SK-N-SH (cell line): ENCODE results near the gene MNDA. TPM values are rescaled to one million over a fixed set of nuclear protein-coding genes. Genes with fewer than 3 reads are reported as not detected.

Experiments
- CTCF ChIA-PET: fragments of 300-600, 350-600 bp; formaldehyde crosslinking; extraction: SDS; loops from one replicate; lab custom pipeline; 2021; lab: Yijun Ruan, JAX
- POLR2A ChIA-PET: fragments of 350-600 bp; sonication (Branson Sonifier 250); formaldehyde crosslinking; extraction: SDS; loops from one replicate; lab custom pipeline; 2020; ENCODE audit warnings: antibody characterized with exemption, inconsistent platforms; lab: Yijun Ruan, JAX
- DNase-seq: peaks from one replicate; pipeline ENCODE4 v3.0.0; 2012
- H2AFZ ChIP-seq: fragments of 200-600 bp; sonication (generic); 2 replicates; pipeline ENCODE4 v1.8.1; 2016; ENCODE audit warnings: antibody characterized with exemption, mild to moderate bottlenecking, low read depth
- H3F3A ChIP-seq: fragments of 200-600 bp; sonication (generic); replicated peaks from 2 replicates; pipeline ENCODE3; 2016; ENCODE audit warnings: antibody characterized with exemption, mild to moderate bottlenecking; ENCODE audit not compliant: insufficient read depth
- H3K27ac ChIP-seq, 2 experiments: fragments of 200-500 bp in 1 of 2; fragments of 200-600 bp in 1 of 2; sonication (Bioruptor generic) in 1 of 2; sonication (generic), shearing (Covaris generic) in 1 of 2; 2 replicates each; pipeline versions ENCODE4 v1.5.1 to v1.6.1; 2014 to 2016; ENCODE audit warnings: low read depth in 2 of 2, inconsistent platforms in 1 of 2, low read length in 1 of 2, mild to moderate bottlenecking in 1 of 2, mixed read lengths in 1 of 2
- H3K27me3 ChIP-seq: fragments of 200-600 bp; sonication (generic), shearing (Covaris generic); 2 replicates; pipeline ENCODE4 v1.6.1; 2016; ENCODE audit warnings: mixed run types; ENCODE audit not compliant: insufficient read depth
- H3K36me3 ChIP-seq, 2 experiments: fragments of 200-500 bp in 1 of 2; fragments of 200-600 bp in 1 of 2; sonication (Bioruptor generic) in 1 of 2; sonication (generic) in 1 of 2; replicated peaks in 1 of 2; 2 replicates each; pipeline versions ENCODE3 to v1.5.1; 2014 to 2016; ENCODE audit warnings: low read length in 1 of 2, mild to moderate bottlenecking in 1 of 2; ENCODE audit not compliant: insufficient read depth in 2 of 2, control insufficient read depth in 1 of 2
- H3K4me1 ChIP-seq, 2 experiments: fragments of 200-500 bp in 1 of 2; fragments of 200-600 bp in 1 of 2; sonication (Bioruptor generic) in 1 of 2; sonication (generic), shearing (Covaris generic) in 1 of 2; 2 replicates each; pipeline versions ENCODE4 v1.5.1 to v1.6.1; 2014 to 2016; ENCODE audit warnings: low read depth in 1 of 2, low read length in 1 of 2, mixed run types in 1 of 2; ENCODE audit not compliant: insufficient read depth in 2 of 2, control insufficient read depth in 1 of 2
- H3K4me2 ChIP-seq: fragments of 200-600 bp; sonication (generic), shearing (Covaris generic); 2 replicates; pipeline ENCODE4 v1.6.1; 2017; ENCODE audit warnings: mixed run types
- H3K4me3 ChIP-seq, 2 experiments: fragments of 200-500 bp in 1 of 2; fragments of 200-600 bp in 1 of 2; sonication (Bioruptor generic) in 1 of 2; sonication (generic), shearing (Covaris generic) in 1 of 2; 2 replicates each; pipeline versions ENCODE4 v1.5.1 to v1.8.1; 2014 to 2016; ENCODE audit warnings: low read depth in 2 of 2, inconsistent platforms in 1 of 2, low read length in 1 of 2, mild to moderate bottlenecking in 1 of 2, mixed read lengths in 1 of 2, moderate library complexity in 1 of 2
- H3K79me2 ChIP-seq: fragments of 200-600 bp; sonication (generic); 2 replicates; pipeline ENCODE4 v1.8.1; 2017; ENCODE audit warnings: mild to moderate bottlenecking; ENCODE audit not compliant: insufficient read depth
- H3K9ac ChIP-seq: fragments of 200-600 bp; sonication (generic); 2 replicates; pipeline ENCODE4 v1.6.1; 2017; ENCODE audit warnings: mixed run types
- H3K9me2 ChIP-seq: fragments of 200-600 bp; sonication (generic); 2 replicates; pipeline ENCODE4 v1.6.1; 2017; ENCODE audit warnings: mixed run types
- H3K9me3 ChIP-seq: fragments of 200-600 bp; sonication (generic); 2 replicates; pipeline ENCODE4 v1.6.1; 2017; ENCODE audit warnings: mixed run types, mild to moderate bottlenecking, moderate library complexity
- H4K20me1 ChIP-seq: fragments of 200-600 bp; sonication (generic); 2 replicates; pipeline ENCODE4 v1.6.1; 2017; ENCODE audit warnings: mild to moderate bottlenecking, mixed run types; ENCODE audit not compliant: insufficient read depth
- EP300 ChIP-seq, 2 experiments: IDR thresholded peaks; 2 replicates each; pipeline versions ENCODE4 v1.4.0 to v1.6.1; 2012; ENCODE audit warnings: borderline replicate concordance in 1 of 2, low read depth in 1 of 2, low read length in 1 of 2
- FOSL2 ChIP-seq: IDR thresholded peaks from 2 replicates; pipeline ENCODE4 v1.4.0; 2012; ENCODE audit warnings: low read depth, mild to moderate bottlenecking, moderate library complexity, borderline replicate concordance
- FOXJ3 ChIP-seq: sonication (generic); formaldehyde crosslinking; IDR thresholded peaks from 2 replicates; pipeline ENCODE4 v1.5.1; 2020; ENCODE audit warnings: mild to moderate bottlenecking, missing genetic modification reagents
- FOXM1 ChIP-seq: IDR thresholded peaks from 2 replicates; pipeline ENCODE4 v1.4.0; 2012; ENCODE audit warnings: low read depth, mild to moderate bottlenecking
- GABPA ChIP-seq: IDR thresholded peaks from 2 replicates; pipeline ENCODE4 v1.4.0; 2012; ENCODE audit warnings: low read depth, mild to moderate bottlenecking
- GATA2 ChIP-seq: sonication (generic); formaldehyde crosslinking; IDR thresholded peaks from 2 replicates; pipeline ENCODE4 v1.5.0; 2020; ENCODE audit warnings: mild to moderate bottlenecking, missing genetic modification reagents
- MEF2A ChIP-seq: IDR thresholded peaks from 2 replicates; pipeline ENCODE4 v1.4.0; 2012; ENCODE audit warnings: low read depth, borderline replicate concordance
- RCOR1 ChIP-seq: fragments of 150-350 bp; IDR thresholded peaks from 2 replicates; pipeline ENCODE4 v1.6.1; 2017; ENCODE audit warnings: antibody characterized with exemption, low read length
- RFX5 ChIP-seq: IDR thresholded peaks from 2 replicates; pipeline ENCODE4 v1.6.1; 2012; ENCODE audit warnings: mild to moderate bottlenecking, improper control_type of control experiment, low read length
- RXRA ChIP-seq: IDR thresholded peaks from 2 replicates; pipeline ENCODE4 v1.4.0; 2012; ENCODE audit warnings: low read depth, mild to moderate bottlenecking, borderline replicate concordance
- SIN3A ChIP-seq: IDR thresholded peaks from 2 replicates; pipeline ENCODE4 v1.6.1; 2012; ENCODE audit warnings: low read depth, mild to moderate bottlenecking, low read length, moderate library complexity, borderline replicate concordance
- TAF1 ChIP-seq: IDR thresholded peaks from 2 replicates; pipeline ENCODE4 v1.6.1; 2012; ENCODE audit warnings: low read depth, mild to moderate bottlenecking, low read length, moderate library complexity, borderline replicate concordance
- TEAD4 ChIP-seq: IDR thresholded peaks from 2 replicates; pipeline ENCODE4 v1.4.0; 2012; ENCODE audit warnings: mild to moderate bottlenecking, borderline replicate concordance; ENCODE audit not compliant: insufficient read depth
- YY1 ChIP-seq: IDR thresholded peaks from 2 replicates; pipeline ENCODE4 v1.4.0; 2012; ENCODE audit warnings: low read depth, mild to moderate bottlenecking
- WGBS: methylation state at CpG from one replicate; pipeline ENCODE4 v1.1.6; 2017; ENCODE audit warnings: low lambda C conversion rate; 5-methylcytosine and 5-hydroxymethylcytosine counted together
- polyA plus RNA-seq, 3 experiments: library from polyadenylated mRNA; depleted of rRNA; stranded (reverse); fragments of >200 nt; gene quantifications; 2 replicates each; pipeline ENCODE4 v1.2.3, GENCODE V29; 2012
- TF ChIP-seq, protein P1 (sequence below): IDR thresholded peaks from 2 replicates; pipeline ENCODE4 v1.4.0; 2012; ENCODE audit warnings: low read depth, borderline replicate concordance
- TF ChIP-seq, protein P2 (sequence below): IDR thresholded peaks from 2 replicates; pipeline ENCODE4 v1.6.1; 2012; ENCODE audit warnings: mild to moderate bottlenecking, low read depth, low read length, moderate library complexity
- TF ChIP-seq, protein P3 (sequence below): fragments of 150-350 bp; IDR thresholded peaks from 2 replicates; pipeline ENCODE4 v1.6.1; 2017; ENCODE audit warnings: antibody characterized with exemption, low read length, low read depth, borderline replicate concordance

The MNDA gene
- polyA plus RNA-seq, 1 of the 3 experiments (the other 2 are of a cell fraction) = not detected

DNA sequence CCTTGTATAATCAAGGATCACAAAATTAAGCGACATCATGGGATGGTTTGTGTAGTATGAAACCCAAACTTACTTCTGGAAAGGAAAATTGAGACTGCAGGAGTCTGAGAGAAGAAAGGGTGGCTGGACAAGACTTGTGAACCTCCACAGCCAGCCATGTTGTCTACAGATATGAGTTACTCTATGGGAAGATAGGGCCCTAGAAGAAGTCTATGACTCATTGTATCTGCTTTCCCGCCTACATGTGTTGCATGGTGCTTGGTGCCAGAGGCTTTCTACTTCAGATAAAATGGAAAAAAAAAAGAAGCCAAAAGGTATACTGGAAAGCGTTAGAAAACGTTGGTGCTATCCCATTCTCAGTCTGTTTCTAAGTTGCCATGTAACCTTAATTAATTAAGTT is 31.5 kb upstream of the MNDA start:
- H3K79me2 ChIP-seq = no peaks in the 10 kb centered on the region
- no peaks in the 10 kb centered on the region for H4K20me1 ChIP-seq
- ChIA-PET POLR2A (no interaction called here), CTCF (no interaction called here)
- H3K27ac ChIP-seq = no peak overlapping the region
- no peak overlapping the region for H3K9ac ChIP-seq
- no peak overlapping the region for H2AFZ ChIP-seq
- no peaks in the 10 kb centered on the region for H3K36me3 ChIP-seq
- no peak for DNase-seq
- H3K4me2 ChIP-seq = no peak overlapping the region
- no peaks in the 10 kb centered on the region for H3K9me2 ChIP-seq
- no peak overlapping the region for H3K4me3 ChIP-seq
- H3F3A ChIP-seq = no peaks in the 10 kb centered on the region
- no peak for TF ChIP-seq YY1
- no peak for TF ChIP-seq RXRA
- TF ChIP-seq FOXJ3 (CRISPR knock-in tag) = no peak
- no peaks in the 10 kb centered on the region for H3K27me3 ChIP-seq
- 0% methylated on average over 4 of the region's 4 CpGs for WGBS
- no peaks in the 10 kb centered on the region for H3K9me3 ChIP-seq
- H3K4me1 ChIP-seq = no peaks in the 10 kb centered on the region

DNA sequence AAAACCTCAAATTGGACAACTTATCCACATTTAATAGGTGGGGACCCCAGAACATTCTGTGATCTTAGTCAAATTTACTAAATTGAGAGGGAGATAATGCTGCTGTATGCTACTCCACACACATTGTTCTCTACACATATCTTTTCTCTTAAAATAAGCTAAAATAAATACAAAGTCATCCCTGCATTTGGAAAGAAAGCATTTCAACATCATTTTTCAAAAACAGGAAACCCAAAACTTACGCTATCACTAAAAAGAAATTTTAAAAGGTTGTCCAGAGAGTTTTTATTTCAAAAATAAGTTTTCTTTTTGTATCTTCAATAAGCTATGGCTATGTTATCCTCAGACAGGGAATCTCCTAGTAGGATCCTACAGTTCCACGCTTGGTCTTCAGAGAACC is 30.6 kb upstream of the MNDA start:
- POLR2A ChIA-PET = no interaction called here
- no peaks in the 10 kb centered on the region for H3K9me2 ChIP-seq
- no peaks in the 10 kb centered on the region for H3K4me1 ChIP-seq
- H3K4me2 ChIP-seq = no peak overlapping the region
- under 1% methylated on average over 2 of the region's 2 CpGs for WGBS
- H3K9me3 ChIP-seq = no peaks in the 10 kb centered on the region
- no peaks in the 10 kb centered on the region for H3K36me3 ChIP-seq
- H2AFZ ChIP-seq = no peak overlapping the region
- CTCF ChIA-PET = no interaction called here
- H3K4me3 ChIP-seq = no peak overlapping the region
- TF ChIP-seq TAF1 = no peak
- TF ChIP-seq, all 33 proteins: peak for 0
- H3K27ac ChIP-seq = no peak overlapping the region
- no peaks in the 10 kb centered on the region for H3K79me2 ChIP-seq
- H3K9ac ChIP-seq = no peak overlapping the region
- no peaks in the 10 kb centered on the region for H3K27me3 ChIP-seq
- no peak for DNase-seq
- H4K20me1 ChIP-seq = no peaks in the 10 kb centered on the region
- H3F3A ChIP-seq = no peaks in the 10 kb centered on the region

DNA sequence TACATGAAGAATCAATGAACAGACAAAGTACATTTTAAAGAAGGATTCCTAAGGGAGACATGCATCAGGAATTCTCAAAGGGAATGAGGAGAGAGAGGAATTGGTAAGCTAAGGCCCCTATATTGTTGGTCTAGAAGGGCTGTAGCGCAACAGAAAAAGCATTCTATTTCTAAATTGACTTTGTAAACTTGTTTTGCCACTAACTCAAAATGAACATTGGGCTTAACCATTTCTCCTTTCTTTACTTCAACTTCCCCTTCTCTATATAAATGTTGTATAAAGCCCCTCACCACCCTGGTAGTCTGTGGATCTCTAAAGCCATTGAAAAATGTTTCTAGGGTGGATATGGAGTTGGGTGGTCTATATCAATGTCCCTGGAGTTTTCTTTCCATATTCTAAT is 29.8 kb upstream of the MNDA start:
- H3K79me2 ChIP-seq = no peaks in the 10 kb centered on the region
- no peaks in the 10 kb centered on the region for H3F3A ChIP-seq
- H3K27ac ChIP-seq = no peak overlapping the region
- ChIA-PET POLR2A (no interaction called here), CTCF (no interaction called here)
- H3K9me3 ChIP-seq = no peaks in the 10 kb centered on the region
- no peak overlapping the region for H3K4me2 ChIP-seq
- H3K9me2 ChIP-seq = no peaks in the 10 kb centered on the region
- H2AFZ ChIP-seq = no peak overlapping the region
- DNase-seq = no peak
- no peaks in the 10 kb centered on the region for H4K20me1 ChIP-seq
- H3K9ac ChIP-seq = no peak overlapping the region
- no peaks in the 10 kb centered on the region for H3K4me1 ChIP-seq
- H3K36me3 ChIP-seq = no peaks in the 10 kb centered on the region
- 3% methylated on average over 1 of the region's 1 CpG for WGBS
- H3K4me3 ChIP-seq = no peak overlapping the region
- no peaks in the 10 kb centered on the region for H3K27me3 ChIP-seq
- TF ChIP-seq SIN3A (no peak), MEF2A (no peak), TEAD4 (no peak), FOXM1 (no peak), RFX5 (no peak), EP300 (IDR thresholded peaks at IDR 0.05; ENCODE audit: borderline replicate concordance in 1 of 2, low read depth in 1 of 2, low read length in 1 of 2) (no peak), FOSL2 (no peak), FOXJ3 (CRISPR knock-in tag) (no peak), GATA2 (no peak), RCOR1 (no peak), GABPA (no peak)
- TF ChIP-seq, protein P1, sequence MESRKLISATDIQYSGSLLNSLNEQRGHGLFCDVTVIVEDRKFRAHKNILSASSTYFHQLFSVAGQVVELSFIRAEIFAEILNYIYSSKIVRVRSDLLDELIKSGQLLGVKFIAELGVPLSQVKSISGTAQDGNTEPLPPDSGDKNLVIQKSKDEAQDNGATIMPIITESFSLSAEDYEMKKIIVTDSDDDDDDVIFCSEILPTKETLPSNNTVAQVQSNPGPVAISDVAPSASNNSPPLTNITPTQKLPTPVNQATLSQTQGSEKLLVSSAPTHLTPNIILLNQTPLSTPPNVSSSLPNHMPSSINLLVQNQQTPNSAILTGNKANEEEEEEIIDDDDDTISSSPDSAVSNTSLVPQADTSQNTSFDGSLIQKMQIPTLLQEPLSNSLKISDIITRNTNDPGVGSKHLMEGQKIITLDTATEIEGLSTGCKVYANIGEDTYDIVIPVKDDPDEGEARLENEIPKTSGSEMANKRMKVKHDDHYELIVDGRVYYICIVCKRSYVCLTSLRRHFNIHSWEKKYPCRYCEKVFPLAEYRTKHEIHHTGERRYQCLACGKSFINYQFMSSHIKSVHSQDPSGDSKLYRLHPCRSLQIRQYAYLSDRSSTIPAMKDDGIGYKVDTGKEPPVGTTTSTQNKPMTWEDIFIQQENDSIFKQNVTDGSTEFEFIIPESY = no peak
- TF ChIP-seq, protein P2, sequence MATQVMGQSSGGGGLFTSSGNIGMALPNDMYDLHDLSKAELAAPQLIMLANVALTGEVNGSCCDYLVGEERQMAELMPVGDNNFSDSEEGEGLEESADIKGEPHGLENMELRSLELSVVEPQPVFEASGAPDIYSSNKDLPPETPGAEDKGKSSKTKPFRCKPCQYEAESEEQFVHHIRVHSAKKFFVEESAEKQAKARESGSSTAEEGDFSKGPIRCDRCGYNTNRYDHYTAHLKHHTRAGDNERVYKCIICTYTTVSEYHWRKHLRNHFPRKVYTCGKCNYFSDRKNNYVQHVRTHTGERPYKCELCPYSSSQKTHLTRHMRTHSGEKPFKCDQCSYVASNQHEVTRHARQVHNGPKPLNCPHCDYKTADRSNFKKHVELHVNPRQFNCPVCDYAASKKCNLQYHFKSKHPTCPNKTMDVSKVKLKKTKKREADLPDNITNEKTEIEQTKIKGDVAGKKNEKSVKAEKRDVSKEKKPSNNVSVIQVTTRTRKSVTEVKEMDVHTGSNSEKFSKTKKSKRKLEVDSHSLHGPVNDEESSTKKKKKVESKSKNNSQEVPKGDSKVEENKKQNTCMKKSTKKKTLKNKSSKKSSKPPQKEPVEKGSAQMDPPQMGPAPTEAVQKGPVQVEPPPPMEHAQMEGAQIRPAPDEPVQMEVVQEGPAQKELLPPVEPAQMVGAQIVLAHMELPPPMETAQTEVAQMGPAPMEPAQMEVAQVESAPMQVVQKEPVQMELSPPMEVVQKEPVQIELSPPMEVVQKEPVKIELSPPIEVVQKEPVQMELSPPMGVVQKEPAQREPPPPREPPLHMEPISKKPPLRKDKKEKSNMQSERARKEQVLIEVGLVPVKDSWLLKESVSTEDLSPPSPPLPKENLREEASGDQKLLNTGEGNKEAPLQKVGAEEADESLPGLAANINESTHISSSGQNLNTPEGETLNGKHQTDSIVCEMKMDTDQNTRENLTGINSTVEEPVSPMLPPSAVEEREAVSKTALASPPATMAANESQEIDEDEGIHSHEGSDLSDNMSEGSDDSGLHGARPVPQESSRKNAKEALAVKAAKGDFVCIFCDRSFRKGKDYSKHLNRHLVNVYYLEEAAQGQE = no peak
- TF ChIP-seq, protein P3, sequence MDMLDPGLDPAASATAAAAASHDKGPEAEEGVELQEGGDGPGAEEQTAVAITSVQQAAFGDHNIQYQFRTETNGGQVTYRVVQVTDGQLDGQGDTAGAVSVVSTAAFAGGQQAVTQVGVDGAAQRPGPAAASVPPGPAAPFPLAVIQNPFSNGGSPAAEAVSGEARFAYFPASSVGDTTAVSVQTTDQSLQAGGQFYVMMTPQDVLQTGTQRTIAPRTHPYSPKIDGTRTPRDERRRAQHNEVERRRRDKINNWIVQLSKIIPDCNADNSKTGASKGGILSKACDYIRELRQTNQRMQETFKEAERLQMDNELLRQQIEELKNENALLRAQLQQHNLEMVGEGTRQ = no peak
